Ishikawa (cell line): Measurements from ENCODE around the gene PCDH9.

ENCODE experiments used
- CEBPB ChIP-seq: IDR thresholded peaks from 2 replicates; pipeline ENCODE4 v1.6.1; 2012
- CREB1 ChIP-seq: IDR thresholded peaks from 2 replicates; pipeline ENCODE4 v1.6.1; 2012; ENCODE audit warnings: low read depth
- EP300 ChIP-seq: IDR thresholded peaks from 2 replicates; pipeline ENCODE4 v1.6.1; 2012; ENCODE audit warnings: borderline replicate concordance
- FOXM1 ChIP-seq: IDR thresholded peaks from 2 replicates; pipeline ENCODE4 v1.6.1; 2012; ENCODE audit warnings: low read depth, borderline replicate concordance
- MAX ChIP-seq: IDR thresholded peaks from 2 replicates; pipeline ENCODE4 v1.6.1; 2012
- RAD21 ChIP-seq: IDR thresholded peaks from 2 replicates; pipeline ENCODE4 v1.6.1; 2012; ENCODE audit warnings: low read depth
- REST ChIP-seq: IDR thresholded peaks from 2 replicates; pipeline ENCODE4 v1.6.1; 2012; ENCODE audit warnings: low read depth, mild to moderate bottlenecking
- TAF1 ChIP-seq: IDR thresholded peaks from 2 replicates; pipeline ENCODE4 v1.6.1; 2012; ENCODE audit warnings: low read depth, mild to moderate bottlenecking
- TCF12 ChIP-seq: IDR thresholded peaks from 2 replicates; pipeline ENCODE4 v1.6.1; 2012; ENCODE audit warnings: low read depth
- USF1 ChIP-seq: IDR thresholded peaks from 2 replicates; pipeline ENCODE4 v1.6.1; 2012
- YY1 ChIP-seq: IDR thresholded peaks from 2 replicates; pipeline ENCODE4 v1.6.1; 2012; ENCODE audit warnings: low read depth
- ZBTB7A ChIP-seq: IDR thresholded peaks from 2 replicates; pipeline ENCODE4 v1.6.1; 2012; ENCODE audit warnings: low read depth

GRCh38 chr13:66266761-66267160 lies 963.4 kb downstream of the PCDH9 start:
- TF ChIP-seq YY1 (no peak), ZBTB7A (no peak), RAD21 (no peak), MAX (no peak), REST (no peak), EP300 (no peak), USF1 (no peak), TCF12 (no peak), CEBPB (no peak), TAF1 (no peak), FOXM1 (no peak), CREB1 (no peak)
